Spleen (tissue), 13 donors: ENCODE data around the gene LCE7A. TPM values are rescaled to one million over a fixed set of nuclear protein-coding genes. Genes with fewer than 3 reads are reported as not detected.

Experiments used
- DNase-seq: peaks from one replicate; pipeline ENCODE4 v3.0.0-alpha.2; 2020
- H3K27ac ChIP-seq, 8 donors: fragments of 200-600 bp; sonication (generic) in 7 of 8; 1 replicate in 4 of 8; 2 replicates in 4 of 8; pipeline versions ENCODE4 v1.5.0 to v1.8.0; 2016 to 2021; ENCODE audit warnings: inconsistent platforms in 4 of 8, mild to moderate bottlenecking in 4 of 8, moderate library complexity in 1 of 8
- H3K27me3 ChIP-seq, 7 donors: fragments of 200-600 bp; sonication (generic) in 6 of 7; replicated peaks in 1 of 7; 1 replicate in 4 of 7; 2 replicates in 3 of 7; pipeline versions ENCODE4 v1.5.0 to v1.8.0; 2016 to 2021; ENCODE audit warnings: inconsistent platforms in 3 of 7, mild to moderate bottlenecking in 1 of 7
- H3K36me3 ChIP-seq, 6 donors: fragments of 200-600 bp; sonication (generic) in 5 of 6; 1 replicate in 4 of 6; 2 replicates in 2 of 6; pipeline versions ENCODE4 v1.5.0 to v1.8.0; 2016 to 2021; ENCODE audit warnings: inconsistent platforms in 2 of 6
- H3K4me1 ChIP-seq, 6 donors: fragments of 200-600 bp; sonication (generic) in 5 of 6; 1 replicate in 3 of 6; 2 replicates in 3 of 6; pipeline versions ENCODE4 v1.5.0 to v1.8.0; 2016 to 2021; ENCODE audit warnings: inconsistent platforms in 3 of 6
- H3K4me3 ChIP-seq, 8 donors: fragments of 200-600 bp; sonication (generic) in 7 of 8; 1 replicate in 4 of 8; 2 replicates in 4 of 8; pipeline versions ENCODE4 v1.5.0 to v1.8.0; 2016 to 2021; ENCODE audit warnings: inconsistent platforms in 4 of 8, mild to moderate bottlenecking in 4 of 8, moderate library complexity in 2 of 8
- H3K9me3 ChIP-seq, 8 donors: fragments of 200-600 bp; sonication (generic) in 7 of 8; 1 replicate in 4 of 8; 2 replicates in 4 of 8; pipeline versions ENCODE4 v1.5.0 to v1.8.0; 2016 to 2021; ENCODE audit warnings: inconsistent platforms in 4 of 8
- CTCF ChIP-seq, 11 experiments: fragments of 200-600 bp in 7 of 11; fragments of 450-650 bp in 4 of 11; sonication (generic) in 4 of 11; IDR thresholded peaks in 8 of 11; conservative IDR thresholded peaks in 3 of 11; 1 replicate in 7 of 11; 2 replicates in 4 of 11; pipeline versions ENCODE4 v1.4.0 to v1.8.0; 2016 to 2021; ENCODE audit warnings: antibody characterized with exemption in 11 of 11, inconsistent platforms in 4 of 11, mild to moderate bottlenecking in 1 of 11
- POLR2A ChIP-seq, 3 donors: fragments of 450-650 bp; IDR thresholded peaks; one replicate each; pipeline ENCODE4 v1.5.1; 2017; ENCODE audit warnings: antibody characterized with exemption in 3 of 3, mild to moderate bottlenecking in 1 of 3
- POLR2AphosphoS5 ChIP-seq, 3 donors: sonication (generic); formaldehyde crosslinking; IDR thresholded peaks; one replicate each; pipeline ENCODE4 v1.5.1; 2017; ENCODE audit warnings: antibody characterized with exemption in 3 of 3
- WGBS, 5 donors: extraction: QIAGEN DNeasy Blood & Tissue Kit in 3 of 5; methylation state at CpG; one replicate each; pipeline versions ENCODE4 v1.1.5 to v1.1.7; 2013 to 2018; 5-methylcytosine and 5-hydroxymethylcytosine counted together
- intact Hi-C: fragments of 100-400 bp; cut with DNase I; formaldehyde crosslinking; loops from one replicate; pipeline ENCODE4 v1.15.0; 2023; ENCODE audit warnings: low total_unique reads
- long read RNA-seq, 2 donors: transcript quantifications; one replicate each; lab custom pipeline, GENCODE V29; 2026
- polyA plus RNA-seq, 3 donors: library from polyadenylated mRNA; stranded (reverse); fragments of 200-250 nt; gene quantifications; one replicate each; pipeline ENCODE4 v1.2.1, GENCODE V29; 2013
- total RNA-seq, 7 donors: library from RNA; depleted of rRNA in 3 of 7; stranded (reverse); fragments of >200 nt in 3 of 7; fragmentation: NEBNext Ultra II Directional in 4 of 7; extraction: Animal tissue kit (Norgen Biotek cat#: 25700) in 4 of 7; gene quantifications; one replicate each; pipeline versions ENCODE4 v1.1.0 to v1.2.1, GENCODE V29; 2016 to 2021
- donor health status: healthy with polysubstance abuse.
- donor health status: DM: no; HTN: no; CAD: no; lungs with moderate emphysema.
- donor health status: DM: no; HTN: no; CAD: no.
- donor health status: Bipolar disorder and iron deficiency.
- donor health status: healthy.
- donor health status: DM: no; HTN: no; CAD: no.
- donor health status: DM: yes; HTN: yes; CAD: no.

The LCE7A gene
- total RNA-seq (not detected), polyA plus RNA-seq (not detected)
- long read RNA-seq, donor 1, result 0 reads
- long read RNA-seq, donor 2, result 0 reads

GRCh38 chr1:152859696-152860095 is at the start of gene LCE7A:
Gene LCE7A, plus strand, starts transcription at chr1:152859996. Its CDS starts 702 bp downstream, at chr1:152860698.
- intact Hi-C loops, result no loop called here
- 88 to 94% (median 89%) methylated on average over 3 of the region's 3 CpGs for WGBS, 5 donors
- peaks cover 0 to 7% (median 0%) of the 10 kb centered on the region in 7 donors for H3K27me3 ChIP-seq
- H3K36me3 ChIP-seq, result no peaks in the 10 kb centered on the region
- H3K27ac ChIP-seq, result no peak within 1 kb of the TSS
- no peak for DNase-seq
- TF ChIP-seq CTCF (IDR thresholded peaks at IDR 0.05 in 8 of 11, conservative IDR thresholded peaks at IDR 0.05 in 3 of 11) (no peak), POLR2A (IDR thresholded peaks at IDR 0.05) (no peak), POLR2AphosphoS5 (IDR thresholded peaks at IDR 0.05) (no peak)
- H3K9me3 ChIP-seq, result no peaks in the 10 kb centered on the region
- no peaks in the 10 kb centered on the region for H3K4me1 ChIP-seq
- H3K4me3 ChIP-seq, result no peak within 1 kb of the TSS

GRCh38 chr1:152811050-152811449 is 48.7 kb upstream of the LCE7A start:
- Histone ChIP-seq H3K36me3 (no peaks in the 10 kb centered on the region), H3K4me1 (no peaks in the 10 kb centered on the region), H3K27me3 (peaks cover 0 to 24% (median 0%) of the 10 kb centered on the region in 7 donors), H3K4me3 (no peak overlapping the region), H3K27ac (no peak overlapping the region), H3K9me3 (peaks cover 0 to 7% (median 0%) of the 10 kb centered on the region in 8 donors)
- intact Hi-C loops, result no loop called here
- TF ChIP-seq CTCF (IDR thresholded peaks at IDR 0.05 in 8 of 11, conservative IDR thresholded peaks at IDR 0.05 in 3 of 11) (no peak), POLR2AphosphoS5 (IDR thresholded peaks at IDR 0.05) (no peak), POLR2A (IDR thresholded peaks at IDR 0.05) (no peak)
- WGBS, 5 donors, result 63 to 81% (median 75%) methylated on average over 2 of the region's 2 CpGs
- no peak for DNase-seq

GRCh38 chr1:152811671-152812070 is 48.1 kb upstream of the LCE7A start, which contains the start of gene LCE1B:
Gene LCE1B, plus strand, starts transcription at chr1:152811971. Its CDS starts 476 bp downstream, at chr1:152812447.
- Histone ChIP-seq H3K27ac (no peak within 1 kb of the TSS), H3K36me3 (no peaks in the 10 kb centered on the region), H3K4me1 (no peaks in the 10 kb centered on the region), H3K27me3 (peaks cover 0 to 19% (median 0%) of the 10 kb centered on the region in 7 donors), H3K4me3 (no peak within 1 kb of the TSS), H3K9me3 (peaks cover 0 to 7% (median 0%) of the 10 kb centered on the region in 8 donors)
- no peak for DNase-seq
- 67 to 93% (median 88%) methylated on average over 2 of the region's 2 CpGs for WGBS, 5 donors
- TF ChIP-seq POLR2A (IDR thresholded peaks at IDR 0.05) (no peak), CTCF (IDR thresholded peaks at IDR 0.05 in 8 of 11, conservative IDR thresholded peaks at IDR 0.05 in 3 of 11) (no peak), POLR2AphosphoS5 (IDR thresholded peaks at IDR 0.05) (no peak)
- intact Hi-C loops, result no loop called here

- TF ChIP-seq POLR2A (IDR thresholded peaks at IDR 0.05), result no peak
- TF ChIP-seq CTCF (IDR thresholded peaks at IDR 0.05 in 8 of 11, conservative IDR thresholded peaks at IDR 0.05 in 3 of 11), result no peak
- no peak for TF ChIP-seq POLR2AphosphoS5 (IDR thresholded peaks at IDR 0.05)
- no peak for DNase-seq
These were observed 42.5 kb upstream of the LCE7A start for GRCh38 chr1:152817309-152817708.

More at GRCh38 chr1:152817309-152817708, 42.5 kb upstream of the LCE7A start:
- intact Hi-C loops, result no loop called here
- H3K4me1 ChIP-seq, result no peaks in the 10 kb centered on the region
- H3K27ac ChIP-seq, result no peak overlapping the region
- 82 to 89% (median 84%) methylated on average over 6 of the region's 6 CpGs for WGBS, 5 donors
- H3K36me3 ChIP-seq, result no peaks in the 10 kb centered on the region
- peaks cover 0 to 5% (median 0%) of the 10 kb centered on the region in 7 donors for H3K27me3 ChIP-seq
- H3K9me3 ChIP-seq, result peaks cover 0 to 3% (median 0%) of the 10 kb centered on the region in 8 donors
- H3K4me3 ChIP-seq, result no peak overlapping the region
